SK-N-MC (cell line): Measurements from ENCODE around the gene FGF3.

Source experiments
- EZH2 ChIP-seq: fragments of 200-600 bp; sonication (generic); IDR thresholded peaks from one replicate; pipeline ENCODE4 v1.6.1; 2017; ENCODE audit warnings: antibody characterized with exemption
- POLR2AphosphoS5 ChIP-seq: IDR thresholded peaks from 2 replicates; pipeline ENCODE4 v1.6.1; 2012; ENCODE audit warnings: mild to moderate bottlenecking, low read depth, low read length, borderline replicate concordance

DNA sequence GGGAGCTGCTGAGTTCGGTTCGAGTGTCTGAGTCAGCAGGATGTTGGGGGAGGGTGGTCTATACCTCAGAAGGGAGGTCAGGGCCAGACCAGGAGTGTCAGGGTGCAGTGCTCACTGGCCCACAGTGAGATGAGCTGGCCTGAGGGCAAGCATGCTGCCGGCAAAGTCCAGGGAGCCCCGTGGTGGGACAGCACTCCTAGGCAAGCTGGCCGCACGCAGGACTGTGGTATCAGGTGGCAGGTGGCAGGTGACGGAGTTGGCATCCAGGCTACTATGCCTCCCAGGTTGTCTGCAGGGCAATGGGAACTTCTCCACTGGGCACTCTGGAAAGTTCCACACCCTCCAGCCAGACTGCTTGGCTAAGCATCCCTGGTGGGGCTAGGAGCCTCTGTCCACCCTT is 4.8 kb downstream of the FGF3 start:
- TF ChIP-seq EZH2 (no peak), POLR2AphosphoS5 (no peak)
